ENCODE results near the gene CFAP107.

The CFAP107 gene

DNA sequence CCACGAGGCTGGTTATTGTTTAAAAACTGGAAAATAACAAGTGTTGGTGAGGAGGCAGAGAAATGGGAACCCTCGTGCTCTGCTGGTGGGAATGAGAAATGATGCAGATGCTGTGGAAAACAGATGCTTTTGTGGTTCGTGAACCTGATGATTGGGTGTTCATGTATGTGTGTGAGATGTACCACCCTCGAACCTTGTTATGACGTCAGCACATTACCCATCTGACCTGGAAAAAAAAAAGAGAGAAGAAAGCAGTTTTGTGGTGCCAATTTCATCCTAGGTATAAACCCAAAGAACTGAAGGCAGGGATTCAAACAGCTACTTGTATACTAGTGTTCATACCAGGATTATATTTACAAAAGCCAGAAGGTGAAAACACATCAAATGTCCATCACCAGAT lies 6.4 kb upstream of the CFAP107 start:
- in situ Hi-C loops (cut with HindIII; ENCODE audit: low sequenced_read_pairs), result no loop called here

DNA sequence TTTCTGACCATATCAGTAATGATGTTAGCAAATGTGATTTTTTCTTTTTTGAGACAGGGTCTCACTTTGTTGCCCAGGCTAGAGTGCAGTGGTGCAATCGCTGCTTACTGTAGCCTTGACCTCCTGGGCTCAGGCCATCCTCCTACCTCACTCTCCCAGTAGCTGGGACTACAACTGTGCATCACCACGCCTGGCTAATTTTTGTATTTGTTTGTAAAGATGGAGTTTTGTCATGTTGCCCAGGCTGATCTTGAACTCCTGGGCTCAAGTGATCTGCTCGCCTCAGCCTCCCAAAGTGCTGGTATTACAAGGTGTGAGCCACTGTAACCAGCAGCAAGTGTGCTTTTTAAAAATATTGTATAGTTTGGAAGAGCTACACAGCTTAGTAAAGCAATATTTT lies 4.1 kb upstream of the CFAP107 start:
- in situ Hi-C loops (cut with HindIII; ENCODE audit: low sequenced_read_pairs), result no loop called here

DNA sequence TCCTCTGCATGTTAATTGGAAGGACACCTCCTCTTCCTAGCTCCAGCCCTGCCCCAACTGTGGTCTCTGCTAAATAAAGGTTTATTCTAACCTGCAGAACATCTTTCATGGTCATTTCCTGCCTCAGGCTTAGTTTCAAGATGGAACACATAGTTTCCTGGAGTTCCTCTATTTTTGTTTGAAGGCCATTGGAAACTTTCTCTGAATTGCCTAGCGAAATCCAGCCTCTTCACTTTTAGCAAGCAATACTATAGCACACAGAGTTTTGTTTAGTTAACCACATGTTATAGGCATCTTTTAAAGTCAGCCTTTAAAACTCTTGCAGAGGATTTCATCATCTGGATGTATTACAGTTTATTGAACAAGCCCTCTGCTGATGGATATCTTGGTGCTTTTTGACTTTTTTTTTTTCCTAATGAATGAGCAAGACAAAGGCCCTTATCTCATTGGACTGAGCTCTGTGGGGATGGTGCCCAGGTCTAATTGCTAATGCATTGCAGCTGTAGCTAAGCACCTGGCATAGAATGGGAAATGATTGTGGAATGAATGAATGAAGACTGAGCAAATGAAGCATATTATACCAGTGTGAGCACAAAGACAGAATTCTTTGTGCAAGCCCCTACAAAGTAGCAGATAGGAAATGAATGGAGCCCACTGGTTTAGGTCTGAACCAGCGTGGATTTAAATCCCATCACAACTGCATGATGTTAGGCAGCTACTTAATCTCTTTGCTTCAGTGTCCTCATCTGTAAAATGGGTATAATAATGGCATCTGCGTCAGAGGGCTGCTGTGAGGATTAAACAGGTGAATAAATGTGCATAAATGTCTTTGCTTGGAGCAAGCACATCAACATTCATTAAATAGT lies 641 bp upstream of the CFAP107 start:
- in situ Hi-C loops (cut with HindIII; ENCODE audit: low sequenced_read_pairs), result no loop called here

DNA sequence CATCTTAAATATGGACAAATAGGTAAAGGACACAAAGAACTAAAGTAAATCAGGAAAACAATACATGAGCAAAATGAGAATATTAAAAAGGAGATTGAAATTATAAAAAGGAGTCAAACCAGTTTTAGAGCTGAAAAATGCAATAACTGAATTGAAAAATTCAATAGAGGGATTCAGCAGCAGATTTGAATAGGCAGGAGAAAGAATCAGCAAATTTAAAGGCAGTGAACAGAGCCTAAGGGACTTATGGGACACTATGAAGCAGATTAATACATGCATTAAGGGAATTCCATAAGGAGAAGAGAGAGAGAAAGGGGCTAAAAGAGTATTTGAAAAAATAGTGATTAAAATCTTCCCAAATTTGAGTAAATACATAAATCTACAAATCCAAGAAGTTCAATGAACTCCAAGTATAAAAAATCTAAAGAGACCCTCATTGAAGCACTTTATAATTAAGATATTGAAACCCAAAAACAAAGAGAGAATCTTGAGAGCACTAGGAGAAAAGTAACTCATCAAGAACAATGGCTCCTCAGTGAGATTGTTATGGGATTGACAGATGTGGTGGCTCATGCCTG lies 2.9 kb downstream of the CFAP107 start:
- in situ Hi-C loops (cut with HindIII; ENCODE audit: low sequenced_read_pairs), result no loop called here

DNA sequence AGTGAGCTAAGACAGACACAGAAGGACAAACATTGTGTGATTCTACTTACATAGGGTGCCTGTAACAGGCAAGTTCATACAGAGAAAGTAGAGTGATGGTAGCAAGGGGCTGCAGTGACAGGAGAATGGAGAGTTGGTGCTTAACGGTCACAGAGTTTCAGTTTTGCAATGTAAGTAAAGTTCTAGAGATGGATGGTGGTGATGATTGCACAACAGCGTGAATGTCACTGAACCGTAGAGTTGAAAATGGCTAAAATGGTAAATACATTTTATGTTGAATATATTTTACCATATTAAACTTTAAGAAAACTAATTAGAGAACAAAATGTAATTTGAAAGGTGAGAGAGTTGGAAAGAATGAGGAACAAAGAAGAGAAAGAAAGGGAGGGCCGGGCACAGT lies 8.7 kb downstream of the CFAP107 start:
- in situ Hi-C loops (cut with HindIII; ENCODE audit: low sequenced_read_pairs), result no loop called here

DNA sequence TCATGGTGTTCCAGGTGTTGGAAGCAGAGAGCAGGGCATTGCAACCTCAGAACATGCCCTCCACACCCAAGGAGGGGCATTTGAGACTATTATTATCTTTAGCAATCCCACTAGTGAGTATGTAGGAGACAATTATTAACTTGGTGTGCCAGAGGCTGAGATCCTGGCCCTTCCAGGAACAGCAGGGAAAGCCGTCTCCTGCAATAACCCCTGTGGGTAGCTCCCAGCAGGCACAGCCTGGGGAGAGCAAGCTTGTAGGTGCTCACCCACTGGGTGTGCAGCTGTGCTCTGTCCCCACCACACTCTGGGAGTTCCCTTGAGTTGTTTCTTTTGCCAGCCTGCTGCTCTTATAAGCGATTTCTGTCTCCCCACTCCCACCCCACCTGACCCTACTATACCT lies 10.3 kb downstream of the CFAP107 start:
- in situ Hi-C loops (cut with HindIII; ENCODE audit: low sequenced_read_pairs), result no loop called here

DNA sequence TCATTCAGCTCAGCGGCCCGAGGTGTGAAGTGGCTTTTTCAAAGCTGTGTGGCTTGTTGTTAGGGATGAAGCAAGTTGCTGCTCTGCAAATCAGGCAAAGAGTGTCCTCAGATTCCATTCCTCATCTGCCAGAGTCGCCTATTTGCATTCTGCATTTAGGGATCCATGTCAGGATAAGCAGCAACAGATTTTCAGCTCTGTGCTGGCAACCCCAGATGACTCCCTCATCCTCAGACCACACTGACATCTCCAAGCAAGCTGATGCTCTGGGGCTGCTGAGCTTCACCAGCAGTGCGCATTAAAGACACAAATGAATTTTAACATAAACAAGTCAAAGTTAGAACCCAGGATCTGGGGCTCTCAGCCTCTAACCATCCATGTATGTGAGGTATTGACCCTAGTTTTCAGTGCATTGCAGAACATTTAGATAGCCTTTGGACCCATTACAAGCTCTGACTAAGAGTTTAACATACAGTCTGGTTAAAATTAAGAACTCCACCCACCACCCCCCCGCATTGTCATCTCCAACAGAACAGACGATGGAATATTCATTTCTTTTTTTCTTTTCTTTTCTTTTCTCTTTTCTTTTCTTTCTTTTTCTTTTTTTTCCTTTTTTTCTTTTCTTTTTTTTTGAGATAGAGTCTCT lies 10.9 kb downstream of the CFAP107 start:
- in situ Hi-C loops (cut with HindIII; ENCODE audit: low sequenced_read_pairs), result no loop called here

DNA sequence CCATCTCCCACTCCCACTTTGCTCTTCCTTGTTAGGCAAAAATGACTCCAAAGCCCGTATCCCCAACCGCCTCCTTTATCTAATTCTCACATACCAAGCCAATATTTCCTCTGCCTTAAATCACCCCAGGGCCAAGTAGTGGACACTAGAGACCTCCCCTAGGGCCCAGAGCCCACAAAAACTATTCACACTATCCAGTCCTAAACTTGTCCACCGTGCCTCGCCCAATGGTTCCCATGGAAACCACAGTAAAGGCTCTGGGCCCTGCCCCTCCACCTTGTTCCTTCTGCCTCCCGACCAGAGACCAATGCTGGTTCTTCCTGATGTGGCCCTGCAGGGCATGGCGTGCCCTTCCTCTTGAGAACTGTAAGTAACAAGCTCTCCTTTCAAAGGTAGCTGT lies 11.8 kb downstream of the CFAP107 start:
- in situ Hi-C loops (cut with HindIII; ENCODE audit: low sequenced_read_pairs), result no loop called here

DNA sequence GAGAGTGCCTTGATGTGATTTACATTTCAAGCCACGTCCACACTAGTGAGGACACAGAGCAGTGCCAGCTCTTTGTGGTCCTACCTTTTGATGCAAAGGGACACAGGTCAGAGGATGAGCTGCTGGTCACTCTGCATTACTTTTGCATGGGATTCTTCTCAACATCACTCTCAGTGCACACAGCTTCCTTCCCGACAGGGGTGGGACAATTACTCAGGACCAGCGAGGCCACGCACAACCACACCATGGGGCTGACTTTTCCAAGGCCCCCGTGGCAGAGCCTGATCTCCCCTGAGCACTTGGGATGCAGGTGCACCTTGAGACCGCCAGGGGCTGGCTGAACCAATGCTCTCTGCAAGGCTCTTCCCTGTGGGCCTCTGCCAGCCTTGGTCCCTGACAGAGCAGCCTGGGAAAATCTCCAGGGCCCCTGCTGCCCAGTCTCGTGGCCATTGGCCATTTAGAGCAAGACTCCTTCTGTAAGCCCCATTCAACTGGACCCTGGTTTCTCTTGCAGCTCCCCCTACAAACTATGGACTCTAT lies 14.3 kb downstream of the CFAP107 start:
- in situ Hi-C loops (cut with HindIII; ENCODE audit: low sequenced_read_pairs), result no loop called here

DNA sequence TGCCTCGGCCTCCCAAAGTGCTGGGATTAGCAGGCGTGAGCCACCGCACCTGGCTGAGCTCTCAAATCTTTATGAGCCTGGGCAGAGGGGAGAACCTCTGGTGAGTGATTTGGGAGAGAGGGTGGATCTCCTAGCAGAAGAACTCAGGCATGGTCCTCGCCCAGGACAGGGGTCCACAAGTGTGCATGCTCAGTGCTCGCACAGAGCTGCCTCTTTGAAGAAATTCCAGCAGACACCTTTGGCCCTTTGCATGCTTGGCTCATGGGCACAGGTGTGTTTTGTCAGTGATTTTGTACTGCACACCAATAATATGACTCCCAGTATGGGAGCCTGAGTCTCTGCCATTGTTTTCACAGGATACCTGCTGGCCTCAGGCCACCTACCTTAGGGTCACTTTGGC lies 15.8 kb downstream of the CFAP107 start:
- in situ Hi-C loops (cut with HindIII; ENCODE audit: low sequenced_read_pairs), result no loop called here

DNA sequence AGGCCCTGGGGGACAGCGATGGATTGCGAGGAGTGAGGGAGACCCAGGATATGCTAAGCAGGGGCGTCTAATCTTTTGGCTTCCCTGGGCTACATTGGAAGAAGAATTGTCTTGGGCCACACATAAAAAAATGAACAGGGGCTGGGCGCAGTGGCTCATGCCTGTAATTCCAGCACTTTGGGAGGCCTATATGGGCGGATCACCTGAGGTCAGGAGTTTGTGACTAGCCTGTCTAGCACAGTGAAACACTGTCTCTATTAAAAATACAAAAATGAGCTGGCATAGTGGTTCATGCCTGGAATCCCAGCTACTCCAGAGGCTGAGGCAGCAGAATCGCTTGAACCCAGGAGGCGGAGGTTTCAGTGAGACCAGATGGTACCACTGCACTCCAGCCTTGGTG lies 16.8 kb downstream of the CFAP107 start:
- in situ Hi-C loops (cut with HindIII; ENCODE audit: low sequenced_read_pairs), result no loop called here

DNA sequence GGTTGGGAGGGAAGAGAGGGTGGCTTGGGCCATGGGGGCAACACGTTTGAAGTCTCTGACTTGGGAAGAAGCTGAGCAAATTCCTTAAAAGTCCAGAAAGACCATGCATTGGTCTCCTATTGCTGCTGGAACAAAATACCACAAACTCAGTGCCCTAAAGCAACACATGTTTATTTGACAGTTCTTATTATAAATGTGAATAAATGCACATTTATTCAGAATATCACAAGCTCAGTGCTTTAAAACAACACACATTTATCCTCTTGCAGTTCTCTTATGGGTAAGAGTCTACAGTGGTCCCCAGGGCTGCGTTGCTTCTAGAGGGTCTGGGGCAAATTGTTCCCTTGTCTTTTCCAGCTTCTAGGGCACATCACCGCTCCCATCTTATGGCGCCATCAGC lies 17.5 kb downstream of the CFAP107 start:
- in situ Hi-C loops (cut with HindIII; ENCODE audit: low sequenced_read_pairs), result no loop called here

DNA sequence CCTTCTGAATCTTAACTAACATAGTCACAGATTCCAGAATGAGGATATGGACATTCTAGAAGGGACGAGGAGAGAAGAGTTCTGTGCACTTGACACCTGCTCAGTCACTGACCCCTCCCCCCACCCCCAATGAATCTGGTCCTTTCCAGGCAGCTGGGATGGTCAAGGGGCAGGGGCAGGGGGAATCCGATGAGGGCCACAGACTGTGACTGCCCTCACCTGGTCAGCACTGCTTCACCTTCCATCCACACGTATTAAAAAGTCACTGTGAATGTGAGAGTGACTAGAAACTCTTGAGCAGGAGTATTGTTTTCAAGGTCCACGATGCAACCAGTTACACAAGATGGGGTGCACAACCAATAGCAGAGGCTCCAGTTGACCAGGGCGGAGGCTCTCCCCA lies 18.0 kb downstream of the CFAP107 start:
- in situ Hi-C loops (cut with HindIII; ENCODE audit: low sequenced_read_pairs), result no loop called here

DNA sequence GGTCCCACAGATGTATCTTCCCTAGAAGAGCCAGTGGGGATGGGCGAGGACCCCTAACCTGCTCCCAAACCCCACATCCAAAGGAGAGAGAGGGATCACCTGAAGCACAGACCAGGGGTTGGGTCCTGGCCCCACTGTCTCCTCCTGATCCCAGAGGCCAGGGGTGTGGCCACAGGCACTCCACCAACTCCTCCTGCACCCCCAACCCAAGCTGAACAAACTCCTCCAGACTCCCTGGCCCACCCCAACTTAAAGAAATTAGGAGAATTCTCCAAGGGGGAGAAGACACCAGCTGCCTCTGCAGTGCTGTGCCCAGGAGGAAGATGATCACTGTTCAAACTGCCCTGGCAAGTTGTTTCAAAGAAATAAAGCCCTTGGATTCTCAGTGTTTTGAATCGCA lies 23.0 kb downstream of the CFAP107 start:
- in situ Hi-C loops (cut with HindIII; ENCODE audit: low sequenced_read_pairs), result no loop called here

DNA sequence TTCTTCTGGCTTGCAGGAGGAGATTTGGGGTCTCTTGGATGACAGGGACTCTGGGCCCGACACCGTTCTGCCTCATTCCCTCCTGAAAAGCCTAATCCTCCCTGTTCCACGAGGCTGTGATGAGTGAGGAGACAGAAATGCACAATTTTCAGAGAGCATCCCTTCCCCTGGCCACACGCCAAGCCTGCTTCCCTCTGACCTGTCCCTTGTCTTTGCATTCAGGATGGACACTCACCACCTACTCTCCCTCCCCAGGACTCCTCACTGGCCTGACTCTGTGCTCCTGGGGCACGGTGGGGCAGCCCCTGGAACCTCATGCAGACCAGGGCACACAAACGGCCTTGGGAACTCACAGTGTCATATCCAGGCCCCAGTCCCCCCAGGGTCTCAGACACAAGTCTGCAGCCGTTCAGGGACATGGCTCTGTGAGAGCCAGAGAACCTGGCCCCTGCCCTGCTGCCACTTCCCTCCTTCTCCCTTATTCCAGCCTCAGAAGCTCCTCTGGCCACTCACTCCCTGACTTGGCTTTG lies 24.0 kb downstream of the CFAP107 start:
- in situ Hi-C loops (cut with HindIII; ENCODE audit: low sequenced_read_pairs), result no loop called here

DNA sequence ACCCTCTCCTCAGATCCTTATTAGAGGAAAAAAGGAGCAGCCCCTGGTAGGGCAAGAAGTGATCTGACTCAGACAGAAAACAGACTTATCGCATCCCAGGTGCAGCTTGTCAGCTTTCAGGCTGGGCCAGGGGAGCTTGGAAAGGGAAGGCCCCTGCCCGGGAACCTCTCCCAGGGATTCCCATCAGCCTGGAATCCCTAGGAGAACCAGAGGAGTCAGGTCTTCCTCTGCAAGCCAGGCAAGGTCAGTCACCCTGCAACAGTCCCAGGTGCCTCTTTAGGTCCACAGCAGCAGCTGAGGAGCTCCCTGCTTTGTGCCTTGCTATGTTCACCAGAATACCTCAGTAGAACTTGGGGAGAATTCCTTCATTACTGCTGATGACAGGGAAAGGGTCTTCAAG lies 24.6 kb downstream of the CFAP107 start:
- in situ Hi-C loops (cut with HindIII; ENCODE audit: low sequenced_read_pairs), result no loop called here

DNA sequence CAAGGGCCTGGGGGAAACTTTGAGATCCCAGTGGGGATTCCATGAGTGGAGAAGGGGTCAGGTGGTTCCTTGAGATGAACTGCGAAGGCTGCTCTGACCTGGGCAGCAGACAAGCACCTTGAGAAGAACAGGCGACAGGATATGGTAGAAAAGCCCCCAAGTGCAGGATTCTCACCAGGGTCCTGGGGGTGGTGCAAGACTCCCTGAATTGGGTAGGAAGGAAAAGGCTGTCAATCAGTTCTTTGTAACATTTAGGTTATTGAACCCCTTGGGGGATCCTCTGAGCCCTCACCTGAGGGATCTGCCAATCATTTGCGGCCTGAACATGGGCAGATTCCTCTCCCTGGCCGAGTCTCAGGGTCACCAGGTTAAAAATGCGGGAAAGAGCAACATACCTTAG lies 25.2 kb downstream of the CFAP107 start:
- in situ Hi-C loops (cut with HindIII; ENCODE audit: low sequenced_read_pairs), result no loop called here

DNA sequence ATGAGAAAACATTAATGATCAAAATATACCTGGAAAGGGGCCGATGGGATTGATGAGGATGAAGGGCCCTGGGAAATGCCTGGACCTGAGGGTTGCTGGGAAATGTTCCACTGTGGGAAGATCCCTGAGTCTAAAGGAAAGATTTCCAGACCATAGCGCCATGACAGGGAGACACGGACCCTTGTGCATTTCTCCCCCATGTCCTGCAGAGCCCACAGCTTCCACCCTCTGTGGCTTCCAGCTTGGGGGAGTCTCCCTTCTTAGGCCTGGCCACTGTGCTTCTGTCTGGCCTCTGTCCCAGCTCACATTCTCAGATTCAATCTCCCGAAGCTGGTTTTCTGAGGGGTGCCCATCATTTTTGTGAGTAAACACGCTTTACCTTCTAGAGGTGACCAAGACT lies 26.5 kb downstream of the CFAP107 start:
- in situ Hi-C loops (cut with HindIII; ENCODE audit: low sequenced_read_pairs), result no loop called here

DNA sequence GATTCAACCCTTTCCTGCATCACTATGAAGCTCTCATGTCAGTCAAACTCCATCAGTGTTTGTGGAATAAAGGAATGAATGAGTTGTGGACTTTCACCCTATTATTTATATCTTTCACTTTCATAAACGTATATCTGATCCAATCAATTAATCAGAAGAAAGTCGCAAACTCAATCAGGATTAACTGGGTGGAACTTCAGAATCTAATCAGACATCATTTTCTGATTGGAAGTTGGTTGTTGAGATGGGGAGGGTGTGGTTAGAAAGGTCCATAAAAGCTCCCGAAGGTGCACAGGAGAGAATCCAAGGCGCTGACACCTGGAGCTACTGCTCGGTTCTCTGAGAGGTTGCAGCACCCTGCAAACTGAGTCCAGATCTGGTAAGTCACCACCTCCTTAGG lies 27.4 kb downstream of the CFAP107 start, which contains the start of gene PRAMEF12:
Gene PRAMEF12 (plus strand): TSS at position 301 of the 400 bp plus-strand sequence. CDS start 1,130 bp downstream, outside the sequence.
- in situ Hi-C loops (cut with HindIII; ENCODE audit: low sequenced_read_pairs), result no loop called here

DNA sequence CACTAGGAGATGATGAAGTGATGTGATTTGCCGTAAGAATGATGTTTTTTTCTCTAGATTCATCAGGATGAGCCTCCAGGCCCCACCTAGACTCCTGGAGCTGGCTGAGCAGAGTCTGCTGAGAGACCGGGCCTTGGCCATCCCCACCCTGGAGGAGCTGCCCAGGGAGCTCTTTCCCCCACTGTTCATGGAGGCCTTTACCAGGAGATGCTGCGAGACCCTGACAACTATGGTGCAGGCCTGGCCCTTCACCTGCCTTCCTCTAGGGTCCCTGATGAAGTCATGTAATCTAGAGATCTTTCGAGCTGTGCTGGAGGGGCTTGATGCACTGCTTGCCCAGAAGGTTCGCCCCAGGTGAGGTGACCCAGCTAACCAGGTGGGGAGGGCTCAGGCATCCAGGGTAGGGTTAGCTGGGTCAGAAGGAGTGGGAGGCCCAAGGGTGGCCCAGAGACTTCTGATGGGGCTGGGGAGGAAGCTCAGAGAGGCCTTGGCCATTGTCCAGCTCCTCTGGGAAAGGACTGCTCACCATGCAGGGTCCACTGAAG lies 28.9 kb downstream of the CFAP107 start:
- in situ Hi-C loops (cut with HindIII; ENCODE audit: low sequenced_read_pairs), result no loop called here

DNA sequence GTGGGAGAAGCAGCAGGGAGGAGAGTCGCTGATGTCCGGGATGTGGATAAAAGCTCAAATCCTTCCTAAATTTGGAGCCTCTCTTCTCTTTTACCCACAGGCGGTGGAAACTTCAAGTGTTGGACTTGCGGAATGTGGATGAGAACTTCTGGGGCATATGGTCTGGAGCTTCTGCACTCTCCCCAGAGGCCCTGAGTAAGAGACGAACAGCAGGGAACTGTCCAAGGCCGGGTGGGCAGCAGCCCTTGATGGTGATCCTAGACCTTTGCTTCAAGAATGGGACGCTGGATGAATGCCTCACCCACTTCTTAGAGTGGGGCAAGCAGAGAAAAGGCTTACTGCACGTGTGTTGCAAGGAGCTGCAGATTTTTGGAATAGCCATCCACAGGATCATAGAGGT lies 29.4 kb downstream of the CFAP107 start:
- in situ Hi-C loops (cut with HindIII; ENCODE audit: low sequenced_read_pairs), result no loop called here
